Small intestine (tissue), 4 donors: ENCODE data around the gene FAM83G. TPM values are rescaled to one million over a fixed set of nuclear protein-coding genes. Genes with fewer than 3 reads are reported as not detected.

Source experiments
- polyA plus RNA-seq, 4 donors: library from polyadenylated mRNA; stranded (reverse) in 3 of 4; unstranded in 1 of 4; fragments of 200-250 nt in 3 of 4; fragments of 120-200 nt in 1 of 4; gene quantifications; one replicate each; pipeline versions ENCODE4 v1.2.1 to v1.2.3, GENCODE V29; 2013
- donor health status: healthy with polysubstance abuse.
- donor health status: Bipolar disorder and iron deficiency.
- donor health status: healthy.

The FAM83G gene
- polyA plus RNA-seq, 4 donors, result 17.1 to 37.3 (median 29.1) TPM

Other genes with a start within 250 kb of the FAM83G start
- 10 to 100 TPM; 20.5 to 69.5 (median 26.4) TPM for gene TVP23B, start 223.6 kb downstream of the FAM83G start, polyA plus RNA-seq
- gene PRPSAP2, start 146.6 kb downstream of the FAM83G start, polyA plus RNA-seq, result 10 to 100 TPM; 30.2 to 43.2 (median 30.6) TPM
- under 1 TPM in 3 of 4 donors, not detected in 1; 0.09 to 0.27 (median 0.22) TPM for gene SLC5A10, start 52.6 kb downstream of the FAM83G start, polyA plus RNA-seq
- gene GRAP, start 42.2 kb upstream of the FAM83G start, polyA plus RNA-seq, result 1 to 10 TPM in 3 of 4 donors, not detected in 1; 2.7 to 8.1 (median 5.9) TPM
- 1 to 10 TPM in 2 of 4 donors, not detected in 2; 2.6 to 3.9 TPM for gene GRAPL, start 122.8 kb upstream of the FAM83G start, polyA plus RNA-seq
- 10 to 100 TPM in 2 of 4 donors, 1 to 10 TPM in 2; 4.2 to 23.7 (median 10.0) TPM for gene EPN2, start 232.6 kb upstream of the FAM83G start, polyA plus RNA-seq